ENCODE results near the gene FRMD8.

- TF ChIP-seq CTCF (IDR thresholded peaks at IDR 0.05; ENCODE audit: extremely low read depth in 1 of 2, insufficient read depth in 1 of 2, low read depth in 1 of 2, low read length in 2 of 2) (no peak), POLR2A (IDR thresholded peaks at IDR 0.05; ENCODE audit: low read depth, low read length) (no peak), EZH2 (IDR thresholded peaks at IDR 0.05; ENCODE audit: borderline replicate concordance, low read depth, low read length, severe bottlenecking) (no peak), MAX (IDR thresholded peaks at IDR 0.05; ENCODE audit: insufficient read depth, insufficient read length) (no peak), JUN (IDR thresholded peaks at IDR 0.05; ENCODE audit: borderline replicate concordance, insufficient read depth, insufficient read length, low read depth) (no peak), POLR2AphosphoS5 (IDR thresholded peaks at IDR 0.05; ENCODE audit: insufficient read depth, low read depth, low read length) (no peak), MYC (IDR thresholded peaks at IDR 0.05; ENCODE audit: low read depth, low read length) (no peak), FOS (IDR thresholded peaks at IDR 0.05; ENCODE audit: borderline replicate concordance, insufficient read depth, low read length) (no peak)
Measured at GRCh38 chr11:65380460-65381119, 5.8 kb upstream of the FRMD8 start.
